Measurements from ENCODE around the gene ABAT.
"Not testable (repeated sequence)": the region's sequence is repeated elsewhere in the genome, so short reads cannot be mapped to it uniquely, and the experiment has no call there.

ABAT gene

GRCh38 chr16:8781797-8782196 lies 107.4 kb downstream of the ABAT start:
- no peaks in the 10 kb centered on the region for H3F3A ChIP-seq (ENCODE audit: insufficient read depth, low read length)
- H3K27ac ChIP-seq (ENCODE audit: low read depth, low read length, poor library complexity, severe bottlenecking), result no peak overlapping the region
- H3K9me3 ChIP-seq (ENCODE audit: low read length), result no peaks in the 10 kb centered on the region
- peaks cover 6% of the 10 kb centered on the region; the same call in 1 of the 2 replicates for H3K27me3 ChIP-seq (ENCODE audit: insufficient read depth, low read length)
- no peaks in the 10 kb centered on the region for H3K79me2 ChIP-seq (ENCODE audit: insufficient read depth, low read length)
- no peaks in the 10 kb centered on the region for H3K9me2 ChIP-seq (ENCODE audit: low read depth, low read length)
- no peaks in the 10 kb centered on the region for H3K36me3 ChIP-seq (ENCODE audit: insufficient read depth, low read length)
- no peak overlapping the region for H2AFZ ChIP-seq (ENCODE audit: low read length)
- H3K9ac ChIP-seq (ENCODE audit: low read length), result no peak overlapping the region
- no peak for TF ChIP-seq CTCF (IDR thresholded peaks at IDR 0.05; ENCODE audit: low read length)
- no peak for TF ChIP-seq EZH2 (IDR thresholded peaks at IDR 0.05; ENCODE audit: borderline replicate concordance, low read length)
- H3K4me1 ChIP-seq (ENCODE audit: insufficient read depth, low read length, severe bottlenecking), result no peaks in the 10 kb centered on the region
- H3K4me2 ChIP-seq (ENCODE audit: low read length), result no peak overlapping the region
- no peaks in the 10 kb centered on the region for H4K20me1 ChIP-seq (ENCODE audit: insufficient read depth, low read length)
- H3K4me3 ChIP-seq (ENCODE audit: low read depth, low read length, poor library complexity, severe bottlenecking), result no peak overlapping the region

- Histone ChIP-seq H3K9ac (ENCODE audit: low read length) (no peak overlapping the region), H3K4me2 (ENCODE audit: low read length) (no peak overlapping the region), H3K4me3 (ENCODE audit: low read depth, low read length, poor library complexity, severe bottlenecking) (no peak overlapping the region), H3K9me3 (ENCODE audit: low read length) (no peaks in the 10 kb centered on the region), H3K36me3 (ENCODE audit: insufficient read depth, low read length) (no peaks in the 10 kb centered on the region), H4K20me1 (ENCODE audit: insufficient read depth, low read length) (no peaks in the 10 kb centered on the region), H3K9me2 (ENCODE audit: low read depth, low read length) (no peaks in the 10 kb centered on the region), H3K79me2 (ENCODE audit: insufficient read depth, low read length) (no peaks in the 10 kb centered on the region), H3K27me3 (ENCODE audit: insufficient read depth, low read length) (peaks cover 6% of the 10 kb centered on the region; the same call in 1 of the 2 replicates), H3K27ac (ENCODE audit: low read depth, low read length, poor library complexity, severe bottlenecking) (no peak overlapping the region), H2AFZ (ENCODE audit: low read length) (no peak overlapping the region), H3K4me1 (ENCODE audit: insufficient read depth, low read length, severe bottlenecking) (no peaks in the 10 kb centered on the region), H3F3A (ENCODE audit: insufficient read depth, low read length) (no peaks in the 10 kb centered on the region)
- TF ChIP-seq CTCF (IDR thresholded peaks at IDR 0.05; ENCODE audit: low read length) (no peak), EZH2 (IDR thresholded peaks at IDR 0.05; ENCODE audit: borderline replicate concordance, low read length) (no peak)
Observed at GRCh38 chr16:8782673-8783072, 108.3 kb downstream of the ABAT start.

- no peaks in the 10 kb centered on the region for H3K27me3 ChIP-seq (ENCODE audit: insufficient read depth, low read length)
- no peaks in the 10 kb centered on the region for H4K20me1 ChIP-seq (ENCODE audit: insufficient read depth, low read length)
- H3K9me3 ChIP-seq (ENCODE audit: low read length), result no peaks in the 10 kb centered on the region
- H3K4me1 ChIP-seq (ENCODE audit: insufficient read depth, low read length, severe bottlenecking), result no peaks in the 10 kb centered on the region
- no peaks in the 10 kb centered on the region for H3F3A ChIP-seq (ENCODE audit: insufficient read depth, low read length)
- no peak overlapping the region for H3K27ac ChIP-seq (ENCODE audit: low read depth, low read length, poor library complexity, severe bottlenecking)
- H3K36me3 ChIP-seq (ENCODE audit: insufficient read depth, low read length), result no peaks in the 10 kb centered on the region
- no peak overlapping the region for H3K9ac ChIP-seq (ENCODE audit: low read length)
- H3K4me2 ChIP-seq (ENCODE audit: low read length), result no peak overlapping the region
- TF ChIP-seq CTCF (IDR thresholded peaks at IDR 0.05; ENCODE audit: low read length), result no peak
- no peak for TF ChIP-seq EZH2 (IDR thresholded peaks at IDR 0.05; ENCODE audit: borderline replicate concordance, low read length)
- no peaks in the 10 kb centered on the region for H3K9me2 ChIP-seq (ENCODE audit: low read depth, low read length)
- no peaks in the 10 kb centered on the region for H3K79me2 ChIP-seq (ENCODE audit: insufficient read depth, low read length)
- H2AFZ ChIP-seq (ENCODE audit: low read length), result no peak overlapping the region
- H3K4me3 ChIP-seq (ENCODE audit: low read depth, low read length, poor library complexity, severe bottlenecking), result no peak overlapping the region
Observed at GRCh38 chr16:8785408-8785807, 111.0 kb downstream of the ABAT start.

- H3K4me1 ChIP-seq (ENCODE audit: insufficient read depth, low read length, severe bottlenecking); H3K79me2 ChIP-seq (ENCODE audit: insufficient read depth, low read length): not testable (repeated sequence)
Observed at GRCh38 chr16:8786316-8786715, 111.9 kb downstream of the ABAT start.

More at GRCh38 chr16:8786316-8786715, 111.9 kb downstream of the ABAT start:
- H3K36me3 ChIP-seq (ENCODE audit: insufficient read depth, low read length); H3K9me2 ChIP-seq (ENCODE audit: low read depth, low read length); H3F3A ChIP-seq (ENCODE audit: insufficient read depth, low read length); H3K4me3 ChIP-seq (ENCODE audit: low read depth, low read length, poor library complexity, severe bottlenecking); H3K9me3 ChIP-seq (ENCODE audit: low read length); H4K20me1 ChIP-seq (ENCODE audit: insufficient read depth, low read length); H3K4me2 ChIP-seq (ENCODE audit: low read length); H3K27me3 ChIP-seq (ENCODE audit: insufficient read depth, low read length); H3K9ac ChIP-seq (ENCODE audit: low read length); H3K27ac ChIP-seq (ENCODE audit: low read depth, low read length, poor library complexity, severe bottlenecking); H2AFZ ChIP-seq (ENCODE audit: low read length): not testable (repeated sequence)

Measured in OCI-LY1 (cell line).